GM21825 (cell line): ENCODE results near the gene CPED1.

ENCODE experiments used
- ATAC-seq: cut with Tn5 transposase; IDR thresholded peaks from one replicate; pipeline ENCODE4 v1.9.1; 2021; ENCODE audit warnings: mild to moderate bottlenecking, moderate library complexity; ENCODE audit not compliant: unreplicated experiment

The CPED1 gene

DNA sequence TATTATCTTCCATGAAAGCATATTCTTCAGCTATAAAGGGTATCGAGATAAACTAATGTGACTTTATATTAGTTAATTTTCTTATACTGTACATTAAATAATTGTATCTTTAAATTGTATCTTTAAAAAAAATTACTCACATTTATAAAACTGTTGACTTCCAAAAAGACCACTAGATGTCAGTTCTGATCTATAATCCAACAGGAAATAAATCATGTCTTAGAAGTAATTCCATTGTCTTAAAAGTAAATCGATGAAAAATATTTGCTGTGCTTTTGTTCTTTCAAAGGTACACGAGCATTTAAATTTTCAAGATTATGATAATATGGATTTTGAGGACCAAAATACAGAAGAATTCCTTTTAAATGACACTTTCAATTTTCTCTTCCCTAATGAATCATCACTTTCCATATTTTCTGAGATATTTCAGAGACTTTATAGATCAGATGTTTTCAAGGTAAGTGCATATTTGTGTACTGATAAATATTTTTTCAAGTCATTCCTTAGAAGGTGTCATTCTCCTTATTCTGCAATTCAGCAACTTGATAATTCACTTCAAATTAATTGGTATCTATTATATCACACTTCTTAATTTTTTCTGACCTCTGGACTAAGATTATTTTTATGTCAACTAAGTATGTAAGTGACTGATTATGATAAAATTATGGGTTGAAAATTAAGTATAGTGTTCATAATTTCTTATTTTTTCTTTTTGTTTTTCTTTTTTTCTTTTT, 138.5 kb downstream of the CPED1 start:
- no peak for ATAC-seq

DNA sequence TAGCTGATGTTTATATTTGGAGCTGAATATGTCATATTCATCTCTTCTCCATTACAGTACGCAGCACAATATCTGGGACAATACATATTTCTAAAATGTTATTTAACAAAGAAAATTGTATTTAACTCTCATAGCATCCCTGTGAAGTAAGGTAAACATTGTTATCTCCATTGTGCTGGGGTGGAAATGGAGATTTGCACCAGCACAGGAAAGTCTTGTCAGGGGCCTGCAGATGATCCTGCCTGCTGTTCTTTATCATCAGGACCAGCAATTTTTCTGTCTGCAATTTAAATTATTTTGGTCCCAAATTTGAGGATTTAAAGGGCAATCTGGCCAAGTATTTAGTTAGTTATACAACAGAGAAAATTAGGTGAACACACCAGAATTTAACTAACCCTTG, 144.4 kb downstream of the CPED1 start:
- no peak for ATAC-seq

DNA sequence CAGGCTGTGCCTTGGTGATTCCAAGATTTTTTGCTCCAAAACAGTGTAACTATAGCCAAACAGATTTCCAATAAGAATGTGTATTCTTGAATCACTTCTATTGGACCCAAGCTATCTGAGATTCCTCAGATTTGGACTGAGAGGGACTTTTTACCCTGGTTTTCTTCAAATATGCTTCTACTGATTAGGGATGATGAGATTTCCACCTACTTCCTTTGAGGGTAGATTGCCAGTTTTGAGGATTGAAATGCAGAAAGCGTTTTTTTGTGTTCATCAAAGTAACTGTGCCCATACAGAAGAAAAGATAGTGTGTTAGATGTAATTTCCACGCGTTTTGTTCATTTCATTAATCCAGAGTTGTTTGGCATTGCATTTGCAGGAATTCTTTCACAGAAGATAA, 144.9 kb downstream of the CPED1 start:
- ATAC-seq = no peak

DNA sequence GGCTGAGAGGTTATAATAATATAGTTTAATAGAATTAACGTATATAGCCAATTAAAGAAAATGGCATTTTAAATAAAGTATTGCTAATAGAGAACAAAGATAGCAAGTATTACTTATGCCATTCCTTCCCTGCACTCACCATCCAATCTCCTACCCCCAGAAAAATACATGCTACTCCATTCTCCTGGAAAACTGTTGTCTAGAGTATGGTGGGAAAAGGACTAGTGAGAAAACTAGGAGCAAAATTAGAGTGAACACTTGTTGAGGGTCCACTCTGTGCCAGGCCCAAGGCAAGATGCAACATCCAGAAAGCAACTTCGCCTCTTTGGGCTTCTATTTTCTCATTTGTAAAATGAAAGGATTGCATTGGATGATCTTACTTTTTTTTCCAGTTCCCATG, 149.1 kb downstream of the CPED1 start:
- ATAC-seq = no peak

DNA sequence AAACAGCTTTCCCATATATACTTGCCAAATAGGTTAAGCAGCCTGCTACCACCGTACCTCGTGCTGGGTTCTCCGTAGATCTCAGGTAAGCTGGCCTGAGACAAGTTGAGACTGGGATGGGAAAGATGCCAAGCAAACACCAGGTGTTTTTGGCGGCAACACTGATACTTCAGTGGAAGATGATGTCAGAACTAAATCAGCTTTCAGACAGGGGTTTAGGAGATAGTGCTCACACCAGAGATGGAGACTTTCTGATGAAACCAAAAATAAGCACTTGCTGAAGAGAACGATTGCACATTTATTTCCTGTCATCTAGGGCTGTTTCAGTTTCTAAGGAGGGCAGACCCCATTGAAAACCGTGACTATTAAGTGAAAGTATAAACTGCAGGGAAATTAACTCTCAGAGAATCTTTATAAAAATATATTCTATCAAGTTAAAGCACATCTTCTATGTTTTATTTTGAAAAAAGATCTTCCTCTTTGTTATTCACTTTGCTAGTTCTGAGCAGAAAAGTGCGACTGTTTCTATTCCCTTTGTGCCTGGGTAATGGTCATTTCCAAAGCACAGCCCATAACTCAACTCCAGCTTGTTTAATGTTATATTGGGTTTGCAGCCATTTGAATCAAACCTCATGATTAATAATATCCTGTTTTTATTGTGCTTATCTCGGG, 149.9 kb downstream of the CPED1 start:
- peak; percentile 100 for ATAC-seq

DNA sequence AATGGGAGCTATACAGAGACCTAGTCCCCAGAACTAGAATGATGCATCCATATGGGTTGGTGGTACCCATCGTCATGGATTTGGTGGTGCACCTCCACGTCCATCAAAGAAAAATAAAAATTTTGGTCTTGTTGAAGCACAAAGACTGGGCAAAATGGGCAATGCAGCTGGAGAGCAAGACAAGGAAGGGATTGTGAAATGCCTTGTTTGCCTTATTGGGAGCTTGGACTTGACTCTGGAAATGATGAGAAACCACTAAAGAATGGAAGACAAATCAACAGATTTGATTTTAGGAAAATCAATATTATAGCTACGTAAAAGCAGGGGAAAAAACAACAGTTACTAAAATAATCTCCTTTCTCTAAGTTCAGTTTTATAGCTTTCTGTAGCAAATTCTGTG, 150.9 kb downstream of the CPED1 start:
- no peak for ATAC-seq

DNA sequence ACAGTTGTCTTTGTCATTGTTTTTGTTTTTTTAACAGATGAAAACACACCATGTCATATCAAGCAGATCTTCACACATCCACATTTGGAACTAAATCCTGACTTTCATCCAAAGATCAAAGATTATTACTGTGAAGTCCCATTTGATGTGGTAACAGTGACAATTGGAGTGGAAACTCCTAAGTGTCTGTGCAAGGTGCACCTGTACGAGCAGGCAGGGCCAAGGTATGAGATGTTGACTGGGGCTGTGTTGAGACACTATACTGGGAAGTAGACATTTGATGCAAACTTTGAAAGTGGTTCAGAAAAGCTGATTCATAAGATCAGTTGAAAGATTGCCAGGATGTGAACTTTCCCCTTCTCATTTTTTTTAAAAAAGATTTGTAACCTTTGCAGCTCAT, 152.3 kb downstream of the CPED1 start:
- ATAC-seq = no peak

DNA sequence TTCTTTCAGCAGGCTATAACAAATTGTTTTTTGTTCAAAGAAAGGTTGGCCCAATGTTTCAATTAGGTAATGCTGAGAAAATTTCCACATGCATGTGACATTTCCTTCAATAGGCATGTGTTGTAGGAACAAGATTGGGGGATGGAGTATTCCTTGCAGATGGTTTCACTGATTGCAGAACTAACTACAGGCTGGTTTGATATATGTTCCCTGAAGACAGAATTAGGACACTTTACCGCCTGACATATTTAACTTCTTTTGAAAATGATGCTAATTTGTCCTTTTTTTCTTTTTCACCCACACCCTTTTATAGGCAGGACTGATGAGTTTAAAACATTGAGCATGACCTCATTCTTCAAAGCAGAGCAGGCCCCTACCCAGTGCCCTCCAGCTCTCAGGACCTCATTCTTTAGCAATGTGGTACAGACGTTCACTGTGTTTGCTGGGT, 163.3 kb downstream of the CPED1 start:
- ATAC-seq = no peak

DNA sequence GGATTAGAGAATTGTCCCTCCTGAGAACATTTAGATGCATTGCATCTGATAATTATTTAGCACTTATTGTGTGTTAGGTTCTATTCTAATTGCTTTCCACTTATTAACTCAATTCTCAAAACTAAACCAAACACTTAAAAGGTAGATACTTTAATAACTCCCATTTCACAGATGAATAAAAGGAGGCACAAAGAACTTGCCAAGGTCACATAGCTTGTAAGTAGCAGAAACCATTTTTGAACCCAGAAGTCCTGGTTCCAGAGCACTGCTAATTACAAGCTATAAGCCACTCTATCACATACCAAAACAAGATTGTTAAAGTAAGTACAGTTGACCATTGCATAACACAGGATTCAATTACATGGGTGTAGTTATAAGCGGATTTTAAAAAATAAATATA, 164.9 kb downstream of the CPED1 start:
- no peak for ATAC-seq

DNA sequence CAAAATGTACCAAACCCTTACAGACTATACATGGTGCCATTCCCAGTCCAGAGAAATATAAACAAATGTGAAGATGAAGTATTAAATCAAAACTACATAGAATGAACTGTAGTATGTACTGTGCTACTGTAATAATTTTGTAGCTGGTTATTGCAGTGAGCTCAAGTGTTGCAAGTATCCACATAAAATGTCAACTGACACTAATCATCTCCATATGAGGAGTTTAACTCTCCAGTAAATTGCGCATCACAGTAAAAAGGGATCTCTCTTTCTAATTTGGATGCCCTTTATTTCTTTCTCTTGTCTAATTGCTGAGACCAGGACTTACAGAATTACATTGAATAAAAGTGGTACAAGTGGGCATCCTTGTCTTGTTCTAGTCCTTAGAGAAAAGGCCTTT, 165.5 kb downstream of the CPED1 start:
- no peak for ATAC-seq

DNA sequence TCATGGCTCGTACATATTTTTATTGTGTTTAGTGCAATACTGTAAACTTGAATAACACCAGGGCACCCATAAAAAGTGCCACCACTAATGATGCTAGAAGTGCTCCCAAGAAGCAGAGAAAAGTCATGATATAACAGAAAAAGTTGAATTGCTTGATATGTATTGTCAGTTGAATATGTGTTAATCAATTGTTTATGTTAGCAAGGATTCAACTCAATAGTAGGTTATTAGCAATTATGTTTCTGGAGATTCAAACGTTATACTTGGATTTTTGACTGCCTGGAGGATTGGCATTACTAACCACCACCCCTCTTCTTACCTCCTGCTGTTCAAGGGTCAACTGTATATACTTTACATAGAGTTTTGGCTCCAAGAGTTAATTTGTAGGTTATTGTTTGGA, 168.3 kb downstream of the CPED1 start:
- no peak for ATAC-seq

DNA sequence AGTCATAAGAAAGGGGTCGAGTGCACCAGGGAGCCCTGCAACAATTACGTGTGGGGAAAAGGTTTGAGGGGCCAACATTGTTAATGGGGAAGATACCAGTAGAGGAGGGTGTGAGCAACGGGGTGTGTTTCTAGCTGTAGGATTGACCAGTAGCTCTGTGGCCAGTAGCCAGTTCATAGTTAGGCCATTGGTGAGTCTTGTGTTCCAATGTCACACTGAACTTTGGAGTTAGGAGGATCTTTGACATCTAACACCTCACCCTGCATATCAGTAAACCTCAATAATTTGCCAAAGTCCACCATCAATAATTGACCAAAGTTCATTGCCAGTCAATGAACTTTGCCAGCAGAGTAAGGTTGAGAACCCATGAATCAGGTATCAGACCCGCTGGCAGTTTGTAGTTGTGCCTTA, 168.8 kb downstream of the CPED1 start:
- no peak for ATAC-seq

DNA sequence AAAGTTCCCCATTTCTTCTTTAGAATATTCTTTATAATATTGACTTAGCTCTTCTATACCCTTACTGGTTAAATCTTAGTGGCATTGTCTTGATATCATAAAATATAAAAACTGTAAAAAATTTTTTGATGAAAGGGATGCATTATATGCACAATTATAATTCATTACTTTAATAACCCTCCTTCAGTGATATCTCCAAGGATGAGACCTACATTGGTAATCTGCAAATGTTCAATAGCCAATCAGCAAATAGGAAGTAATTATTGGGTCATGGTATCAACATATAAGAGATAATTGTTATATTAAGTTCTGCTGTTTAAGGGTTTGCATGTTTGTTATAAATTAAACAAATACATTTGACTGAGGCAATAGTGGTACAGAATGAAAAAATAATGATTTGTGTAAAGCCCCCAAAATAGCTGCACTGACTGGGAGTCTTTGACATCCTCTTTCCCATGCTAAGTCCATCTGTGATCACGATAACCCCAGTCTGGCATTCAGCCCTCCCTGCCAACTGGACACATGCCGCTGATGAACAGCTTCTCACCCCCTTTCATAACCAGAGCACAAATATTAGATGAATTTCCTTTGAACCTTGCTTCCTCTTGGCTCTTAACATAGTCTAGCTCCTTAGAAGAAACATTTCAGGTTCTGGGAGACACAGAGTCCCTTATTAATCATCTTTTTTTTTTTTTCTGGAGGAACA, 169.5 kb downstream of the CPED1 start:
- no peak for ATAC-seq

DNA sequence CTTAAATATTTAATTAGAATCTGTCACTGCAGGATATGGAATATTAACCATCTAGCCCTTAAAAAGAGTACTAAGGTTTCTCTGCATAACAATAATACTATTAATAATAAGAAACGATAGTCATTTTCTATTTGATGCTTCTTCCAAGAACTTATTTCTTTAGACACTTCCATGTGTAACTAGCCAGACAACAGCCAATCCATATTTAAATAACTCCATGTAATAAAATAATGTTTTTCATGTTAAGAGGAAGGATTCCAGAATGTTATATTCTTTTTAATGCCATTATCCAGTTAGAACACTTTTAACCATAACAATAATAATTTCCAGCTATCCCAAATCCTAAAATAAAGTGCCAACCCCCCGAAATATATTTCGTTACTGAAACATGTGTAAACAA, 170.2 kb downstream of the CPED1 start:
- no peak for ATAC-seq

DNA sequence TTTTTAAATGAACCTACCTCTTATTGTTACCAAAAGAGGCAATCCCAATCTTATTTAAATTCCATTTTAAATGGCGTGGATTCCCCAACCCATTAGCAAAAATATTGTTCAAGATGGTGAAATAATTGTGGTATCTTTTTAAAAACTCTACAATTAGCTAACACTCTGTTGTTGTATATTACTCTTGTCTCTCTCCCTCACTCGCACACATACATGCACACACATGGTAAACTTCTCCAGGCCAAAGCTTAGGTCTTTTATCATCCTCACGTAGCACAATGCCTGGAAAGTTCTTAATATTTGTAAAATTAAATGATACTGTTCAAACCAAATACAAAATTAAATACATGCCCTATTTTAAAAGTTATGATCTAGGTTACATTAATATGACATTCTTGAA, 171.0 kb downstream of the CPED1 start:
- ATAC-seq = no peak

DNA sequence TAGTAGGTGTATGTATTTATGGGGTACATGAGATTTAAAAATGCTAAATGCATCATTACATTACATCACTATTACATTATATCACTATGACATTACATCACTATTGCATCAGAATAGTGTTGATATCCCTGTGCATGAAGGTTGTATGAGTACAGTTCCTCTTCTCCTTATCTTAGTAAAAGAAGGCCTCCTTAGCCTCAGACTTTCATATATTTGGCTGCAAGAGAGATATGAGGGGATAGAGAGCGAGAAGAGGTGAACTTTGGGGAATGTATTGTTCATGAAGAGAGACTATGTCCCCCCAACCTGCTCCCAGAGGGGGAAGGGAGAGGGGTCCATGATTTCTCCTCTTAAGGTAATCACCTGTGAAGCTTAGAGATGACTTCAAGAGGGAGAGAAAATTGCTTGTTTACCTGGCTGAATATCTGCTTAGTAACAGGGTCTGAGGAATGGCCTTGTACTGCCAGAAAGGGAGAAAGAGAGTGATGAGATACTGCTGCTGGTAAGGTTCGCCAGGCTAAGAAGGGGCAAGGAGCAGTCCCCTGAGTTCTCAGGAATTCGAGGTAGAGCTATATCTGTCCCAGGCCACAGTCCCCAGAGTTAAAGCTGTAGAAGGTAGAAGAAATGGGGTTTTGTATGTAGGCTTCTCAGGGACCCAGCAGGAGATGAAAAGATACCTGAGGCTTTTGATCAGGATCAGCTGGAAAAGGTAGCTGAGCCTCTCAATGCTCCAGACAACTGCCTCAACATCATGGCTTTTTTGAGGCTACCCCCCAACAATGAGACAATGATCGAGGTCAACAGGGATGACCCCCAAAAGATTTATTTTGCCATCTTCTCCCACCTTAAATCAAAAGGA, 171.9 kb downstream of the CPED1 start:
- ATAC-seq = no peak

DNA sequence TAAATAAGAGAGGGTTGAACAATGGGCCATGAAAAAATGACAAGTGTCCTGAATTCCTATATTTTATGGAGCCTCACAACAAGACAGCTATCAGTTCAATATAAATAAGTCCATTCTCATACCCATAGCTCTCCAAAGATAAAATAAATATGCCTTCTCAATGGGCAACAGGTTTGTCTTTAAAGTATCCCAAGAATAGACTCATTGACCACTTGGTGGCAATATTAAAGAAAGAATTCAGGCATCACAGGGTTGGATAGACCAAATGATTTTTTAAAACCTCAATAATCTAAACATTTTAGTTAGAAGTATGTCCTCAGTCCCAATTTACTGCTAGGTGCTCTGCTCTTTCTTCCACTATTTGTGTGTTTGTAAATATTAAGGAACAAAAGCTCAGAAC, 175.2 kb downstream of the CPED1 start:
- no peak for ATAC-seq

DNA sequence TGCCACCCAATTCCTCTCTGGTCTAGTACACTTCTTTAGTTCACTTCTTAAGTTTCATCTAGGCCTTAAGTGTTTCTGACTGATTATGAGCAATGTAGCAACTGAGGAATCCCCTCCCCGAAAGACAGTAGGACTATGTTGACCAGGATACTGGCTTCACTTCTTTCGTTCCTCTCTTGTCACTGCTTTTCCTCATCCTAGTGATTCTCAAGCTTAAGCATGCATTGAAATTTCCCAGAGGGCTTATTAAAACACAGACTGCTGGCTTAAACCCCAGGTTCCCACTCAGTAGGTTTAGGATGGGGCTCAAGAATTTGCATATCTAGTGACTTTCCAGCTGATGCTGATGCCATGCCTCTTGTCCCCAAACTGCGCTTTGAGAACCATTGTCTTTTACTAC, 175.7 kb downstream of the CPED1 start:
- ATAC-seq = no peak

DNA sequence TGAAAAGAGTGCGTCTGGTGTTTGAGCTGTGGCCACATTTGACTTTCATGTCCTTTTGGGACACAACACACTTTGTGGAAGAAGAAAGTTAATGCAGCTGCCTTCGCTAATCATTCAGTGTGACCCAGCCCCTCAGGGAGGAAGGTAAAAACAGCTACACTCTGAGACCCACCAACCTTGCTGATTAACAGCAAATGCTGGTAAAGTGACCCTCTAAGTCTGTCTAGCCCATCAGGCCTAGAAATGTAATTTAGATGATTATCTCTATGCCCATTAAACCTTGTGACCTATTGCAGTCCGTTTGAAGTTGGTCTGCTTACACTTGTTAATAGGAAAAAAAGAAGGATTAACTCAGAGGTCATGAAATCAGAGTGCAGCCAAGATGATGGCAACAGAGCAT, 178.4 kb downstream of the CPED1 start:
- ATAC-seq = no peak

DNA sequence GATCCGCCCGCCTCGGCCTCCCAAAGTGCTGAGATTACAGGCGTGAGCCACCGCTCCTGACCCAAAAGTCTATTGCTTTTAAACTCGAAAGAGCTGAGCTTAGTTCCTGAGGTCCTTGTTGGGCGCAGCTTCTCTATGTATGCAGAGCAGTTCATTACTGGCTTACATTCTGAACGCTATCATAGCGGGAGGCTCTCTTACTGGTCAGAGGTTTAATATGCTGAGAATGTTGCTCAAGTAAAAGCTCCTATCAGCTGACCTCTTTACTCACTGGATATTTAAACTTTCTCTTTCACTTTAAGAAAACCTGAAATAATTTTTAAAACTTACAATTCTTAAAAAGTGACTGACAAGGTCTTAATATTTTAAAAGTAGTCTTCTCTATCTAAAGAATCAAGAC, 179.5 kb downstream of the CPED1 start:
- ATAC-seq = no peak

DNA sequence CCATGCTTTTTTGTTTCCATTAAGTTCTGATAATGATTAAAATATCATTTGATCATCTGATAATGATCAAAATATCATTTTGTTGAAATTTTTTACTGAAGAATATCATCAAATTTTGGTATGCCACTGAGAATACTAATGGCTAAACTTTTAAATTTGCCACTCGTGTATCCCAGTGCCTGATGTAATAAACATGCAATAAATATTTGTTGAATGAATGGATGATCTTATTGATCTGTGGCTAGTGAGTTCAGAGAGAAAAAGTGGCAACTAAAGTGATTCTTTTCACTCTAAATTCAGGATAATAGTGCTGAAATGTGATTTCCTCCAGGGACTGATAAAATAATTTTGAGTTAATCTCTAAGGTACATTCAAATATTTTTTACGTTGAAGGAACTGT, 181.0 kb downstream of the CPED1 start:
- ATAC-seq = no peak
